HG03108 (cell line): Measurements from ENCODE around the gene USP5.
"Not testable (repeated sequence)": the region's sequence is repeated elsewhere in the genome, so short reads cannot be mapped to it uniquely, and the experiment has no call there.

Experiments used
- ATAC-seq: cut with Tn5 transposase; IDR thresholded peaks from one replicate; pipeline ENCODE4 v1.9.1; 2021; ENCODE audit warnings: moderate library complexity; ENCODE audit not compliant: unreplicated experiment

Gene USP5

GRCh38 chr12:6886206-6886999, 34.5 kb downstream of the USP5 start:
- not testable (repeated sequence) for ATAC-seq

DNA sequence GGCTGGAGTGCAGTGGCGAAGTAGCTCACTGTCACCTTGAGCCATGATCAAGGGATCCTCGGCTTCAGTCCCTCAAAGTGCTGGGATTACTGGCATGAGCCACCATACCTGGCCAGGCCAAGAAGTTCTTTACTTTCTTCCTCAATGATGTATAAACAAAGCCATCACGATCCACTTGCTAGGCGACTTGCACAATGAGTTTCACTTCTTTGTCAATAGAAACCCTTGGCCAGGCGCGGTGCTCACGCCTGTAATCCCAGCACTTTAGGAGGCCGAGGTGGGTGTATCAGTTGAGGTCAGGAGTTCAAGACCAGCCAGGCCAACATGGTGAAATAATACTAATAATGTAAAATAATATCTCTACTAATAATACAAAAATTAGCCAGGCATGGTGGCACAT, 35.5 kb downstream of the USP5 start:
- no peak for ATAC-seq

DNA sequence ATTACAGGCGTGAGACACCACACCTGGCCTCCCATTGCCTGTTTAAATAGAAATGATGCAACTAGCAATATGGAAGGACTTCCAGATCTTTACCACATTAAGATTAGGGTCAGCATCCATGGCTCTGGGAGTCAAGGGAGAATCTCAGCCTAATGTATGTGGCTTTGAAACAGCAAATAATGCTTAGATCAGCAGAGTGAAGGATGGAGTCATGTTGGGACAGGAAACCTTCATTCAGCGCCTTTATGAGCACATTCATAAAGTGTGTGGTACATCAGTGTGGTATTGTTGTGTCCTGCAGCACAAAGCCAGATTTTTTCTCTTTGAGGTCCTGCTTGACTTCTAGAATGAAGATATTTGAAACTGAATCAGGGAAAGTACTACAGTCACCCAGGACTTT, 36.4 kb downstream of the USP5 start:
- no peak for ATAC-seq

DNA sequence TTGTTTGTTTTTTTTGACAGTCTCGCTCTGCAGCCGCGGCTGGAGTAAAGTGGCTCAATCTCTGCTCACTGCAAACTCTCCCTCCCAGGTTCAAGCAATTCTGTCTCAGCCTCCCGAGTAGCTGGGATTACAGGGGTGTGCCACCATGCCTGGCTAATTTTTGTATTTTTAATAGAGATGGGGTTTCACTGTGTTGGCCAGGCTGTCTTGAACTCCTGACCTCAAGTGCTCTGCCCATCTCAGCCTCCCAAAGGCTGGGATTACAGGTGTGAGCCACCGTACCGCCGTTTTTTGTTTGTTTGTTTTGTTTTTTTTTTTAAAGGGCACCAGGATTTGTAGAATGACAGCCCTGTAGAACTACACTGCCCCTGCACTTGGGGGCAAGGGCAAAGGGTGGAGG, 36.8 kb downstream of the USP5 start:
- ATAC-seq: not testable (repeated sequence)

GRCh38 chr12:6889775-6890573, 38.0 kb downstream of the USP5 start:
- not testable (repeated sequence) for ATAC-seq

DNA sequence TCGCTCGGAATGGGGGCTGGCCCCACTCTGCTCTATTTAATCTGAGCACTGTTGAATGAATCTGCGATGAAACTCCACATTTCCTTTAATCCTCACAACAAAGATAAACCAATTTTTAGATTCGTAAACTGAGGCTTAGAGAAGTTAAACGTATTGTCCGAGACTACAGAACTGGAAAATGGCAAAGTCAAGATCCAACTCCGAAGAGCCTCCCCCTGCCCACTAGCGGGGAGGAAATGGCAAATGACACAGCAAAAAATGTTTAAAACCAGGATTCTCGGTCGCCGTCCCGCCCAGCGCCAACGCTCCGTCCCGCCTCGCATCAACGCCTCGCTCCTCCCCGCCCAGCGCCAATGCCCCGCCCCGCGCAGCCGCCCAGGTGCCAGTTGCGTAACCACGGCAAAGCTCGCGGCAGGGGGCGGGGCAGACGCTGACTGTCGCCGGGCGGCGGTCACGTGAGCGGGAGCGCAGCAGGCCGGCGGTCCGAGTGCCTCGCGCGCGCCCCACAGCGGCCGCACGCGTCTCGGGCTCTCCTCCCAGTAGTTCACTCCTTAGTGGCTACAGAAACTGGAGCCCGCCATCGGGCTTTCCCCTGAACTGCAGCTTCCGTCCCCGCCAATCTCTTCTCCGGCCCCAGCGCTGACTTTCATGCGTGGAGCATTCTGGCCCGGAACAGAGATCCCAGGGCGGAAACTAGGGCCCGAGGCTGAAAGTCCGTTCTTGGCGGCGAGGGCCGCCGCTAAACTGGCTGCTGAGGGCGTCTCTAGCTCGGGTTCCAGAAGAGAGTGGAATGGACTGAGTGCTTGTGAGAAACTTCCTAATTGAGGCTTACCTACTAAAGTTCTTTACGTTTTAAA, 39.1 kb downstream of the USP5 start:
- peak; percentile 97 for ATAC-seq

- no peak for ATAC-seq
These were observed 39.7 kb downstream of the USP5 start for GRCh38 chr12:6891646-6892001.

GRCh38 chr12:6892683-6893082, 40.7 kb downstream of the USP5 start:
- not testable (repeated sequence) for ATAC-seq

DNA sequence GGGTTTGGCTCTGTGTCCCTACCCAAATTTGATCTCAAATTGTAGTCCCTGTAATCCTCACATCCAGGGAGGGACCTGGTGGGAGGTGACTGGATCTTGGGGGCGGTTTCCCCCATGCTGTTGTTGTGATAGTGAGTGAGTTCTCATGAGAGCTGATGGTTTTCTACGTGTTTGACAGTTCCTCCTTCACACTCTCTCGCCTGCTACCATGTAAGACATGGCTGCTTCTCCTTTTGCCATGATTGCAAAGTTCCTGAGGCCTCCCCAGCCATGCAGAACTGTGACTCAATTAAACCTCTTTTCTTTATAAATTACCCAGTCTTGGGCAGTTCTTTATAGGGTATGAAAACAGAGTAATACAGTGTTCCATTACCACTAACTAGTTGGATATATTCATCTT, 42.4 kb downstream of the USP5 start:
- no peak for ATAC-seq

DNA sequence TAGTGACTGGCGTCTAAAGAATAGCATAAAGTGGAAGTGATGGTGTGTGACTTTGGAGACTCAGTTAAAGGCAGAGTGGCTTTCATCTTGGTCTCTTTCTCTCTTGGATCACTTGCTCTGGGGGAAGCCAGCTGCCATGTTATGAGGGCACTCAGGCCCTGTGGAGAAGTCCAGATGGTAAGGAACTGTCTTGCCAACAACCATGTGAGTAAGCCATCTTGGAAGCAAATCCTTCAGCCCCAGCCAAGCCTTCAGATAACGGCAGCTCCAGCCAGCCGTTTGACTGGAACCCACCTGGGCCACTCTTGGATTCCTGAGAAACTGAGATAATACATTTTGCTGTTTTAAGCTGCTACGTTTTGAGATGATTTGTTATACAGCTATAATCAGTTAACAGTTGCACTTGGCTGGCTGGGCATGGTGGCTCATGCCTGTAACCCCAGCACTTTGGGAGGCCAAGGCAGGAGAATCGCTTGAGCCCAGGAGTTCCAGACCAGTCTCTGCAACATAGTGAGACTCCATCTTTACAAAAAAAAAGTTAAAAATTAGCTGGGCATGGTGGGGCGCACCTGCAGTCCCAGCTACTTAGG, 45.0 kb downstream of the USP5 start:
- ATAC-seq: no peak

DNA sequence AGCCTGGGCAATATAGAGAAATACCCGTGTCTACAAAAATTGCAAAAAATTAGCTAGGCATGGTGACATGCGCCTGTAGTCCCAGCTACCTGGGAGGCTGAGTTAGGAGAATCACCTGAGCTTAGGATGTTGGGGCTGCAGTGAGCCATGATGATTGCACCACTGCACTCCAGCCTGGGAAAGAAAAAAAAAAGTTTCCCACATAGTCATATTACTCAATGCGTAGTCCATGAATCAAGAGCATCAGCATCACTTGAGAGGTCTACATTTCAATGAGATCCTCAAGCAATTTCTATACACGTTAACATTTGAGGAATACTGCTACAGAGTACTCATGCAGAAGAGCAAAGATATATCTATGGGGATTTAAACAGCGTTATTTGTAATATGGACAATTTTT, 47.5 kb downstream of the USP5 start:
- no peak for ATAC-seq

- ATAC-seq: no peak
These were observed 48.0 kb downstream of the USP5 start for GRCh38 chr12:6899837-6900519.

GRCh38 chr12:6902448-6902847, 50.5 kb downstream of the USP5 start:
- no peak for ATAC-seq

DNA sequence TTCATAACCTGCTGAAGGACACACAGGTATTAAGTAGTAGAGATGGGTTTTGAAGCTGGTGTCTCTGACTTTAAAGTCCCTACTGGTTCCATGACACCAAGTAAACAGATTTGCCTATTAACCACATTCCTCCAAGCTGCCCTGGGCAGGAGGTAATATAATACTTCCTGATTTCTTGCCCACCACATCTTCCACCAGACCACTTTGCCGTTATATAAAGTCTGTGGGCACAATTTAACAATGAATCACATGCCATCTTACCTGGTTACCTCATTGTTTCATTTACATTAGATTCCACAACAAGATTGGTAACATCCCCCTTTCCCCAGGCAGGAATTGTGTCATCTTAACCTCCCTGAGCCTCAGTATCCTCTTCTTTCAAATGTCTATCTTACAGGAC, 51.8 kb downstream of the USP5 start:
- no peak for ATAC-seq

- ATAC-seq: peak; percentile 92
These were observed 52.6 kb downstream of the USP5 start, which contains the start of gene LRRC23 for GRCh38 chr12:6904280-6905276. Gene LRRC23, plus strand, starts transcription at chr12:6904822. Its CDS starts 812 bp downstream, at chr12:6905634.

DNA sequence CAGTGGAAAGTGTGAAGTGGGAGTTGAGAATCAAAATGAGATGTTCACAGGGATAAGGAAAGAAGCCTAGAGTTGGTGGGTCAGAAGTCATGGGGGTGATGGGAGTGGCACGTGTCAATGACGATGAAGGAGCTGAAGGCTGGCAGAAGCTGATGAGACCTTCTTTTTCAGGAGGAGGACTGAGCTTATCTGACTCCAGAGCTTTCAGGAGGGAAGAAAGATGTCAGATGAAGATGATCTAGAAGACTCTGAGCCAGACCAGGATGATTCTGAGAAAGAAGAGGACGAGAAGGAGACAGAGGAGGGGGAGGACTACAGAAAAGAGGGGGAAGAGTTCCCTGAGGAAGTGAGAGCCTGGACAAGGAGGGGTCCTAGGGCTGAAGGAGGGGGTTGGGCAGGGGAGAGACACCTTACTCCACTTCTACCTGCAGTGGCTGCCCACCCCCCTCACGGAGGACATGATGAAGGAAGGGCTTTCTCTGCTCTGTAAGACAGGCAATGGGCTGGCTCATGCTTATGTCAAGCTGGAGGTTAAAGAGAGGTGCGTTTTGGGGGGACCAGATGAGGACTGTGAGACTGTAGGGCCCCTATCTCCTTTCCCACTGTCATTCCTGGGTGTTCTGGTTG, 53.6 kb downstream of the USP5 start:
- no peak for ATAC-seq

GRCh38 chr12:6908141-6908540, 56.2 kb downstream of the USP5 start:
- ATAC-seq: not testable (repeated sequence)

DNA sequence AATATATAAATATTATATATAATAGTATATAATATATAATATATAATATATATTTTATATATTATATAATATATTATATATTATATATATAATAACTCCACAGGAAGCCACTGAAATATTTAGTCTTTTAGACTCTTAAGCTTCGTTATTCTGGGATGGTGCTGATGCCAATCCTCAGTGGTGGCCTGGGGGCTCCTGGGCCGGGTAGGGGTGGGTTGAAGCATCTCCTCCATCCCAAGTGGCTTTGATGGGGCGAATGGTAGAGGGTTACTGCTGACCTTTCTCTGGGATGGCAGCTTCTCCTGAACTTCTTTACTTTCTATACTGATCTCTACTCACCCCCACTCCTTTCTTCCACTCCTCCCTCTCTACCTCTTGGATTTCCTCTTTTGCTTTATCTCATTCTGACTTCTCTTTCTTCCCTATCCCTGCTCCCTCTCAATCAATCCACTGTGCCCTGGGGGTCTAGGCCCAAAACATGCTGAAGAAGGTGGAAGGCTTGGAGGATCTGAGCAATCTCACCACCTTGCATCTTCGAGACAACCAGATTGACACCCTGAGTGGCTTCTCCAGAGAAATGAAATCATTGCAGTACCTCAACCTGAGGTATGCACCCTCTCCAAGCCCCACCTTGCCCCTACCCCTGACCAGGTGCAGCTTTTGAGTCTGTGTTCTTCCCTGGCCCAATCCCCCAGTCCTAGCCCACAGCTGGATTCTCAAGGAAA, 57.6 kb downstream of the USP5 start:
- ATAC-seq: no peak
